Colonic mucosa (tissue), 4 donors: Measurements from ENCODE around the gene TCF12. TPM values are rescaled to one million over a fixed set of nuclear protein-coding genes. Genes with fewer than 3 reads are reported as not detected.
"Not testable (repeated sequence)": the region's sequence is repeated elsewhere in the genome, so short reads cannot be mapped to it uniquely, and the experiment has no call there.

Source experiments
- DNase-seq: peaks from one replicate; pipeline ENCODE4 v3.0.0-alpha.2; 2020
- H3K27ac ChIP-seq: fragments of 200-600 bp; one replicate; pipeline ENCODE4 v1.8.0; 2021
- H3K27me3 ChIP-seq: fragments of 200-600 bp; one replicate; pipeline ENCODE4 v1.8.0; 2021
- H3K36me3 ChIP-seq: fragments of 200-600 bp; one replicate; pipeline ENCODE4 v1.8.0; 2021
- H3K4me1 ChIP-seq: fragments of 200-600 bp; one replicate; pipeline ENCODE4 v1.8.0; 2021; ENCODE audit warnings: mild to moderate bottlenecking
- H3K4me3 ChIP-seq: fragments of 200-600 bp; one replicate; pipeline ENCODE4 v1.8.0; 2021
- H3K9ac ChIP-seq, 2 donors: one replicate each; pipeline ENCODE4 v1.7.0; 2013; ENCODE audit warnings: control low read depth in 2 of 2, low read depth in 2 of 2, low read length in 2 of 2
- H3K9me3 ChIP-seq: fragments of 200-600 bp; one replicate; pipeline ENCODE4 v1.8.0; 2021
- intact Hi-C: fragments of 100-400 bp; cut with DNase I; formaldehyde crosslinking; loops from one replicate; pipeline ENCODE4 v1.14.1; 2022
- total RNA-seq, 2 donors: library from RNA; stranded (reverse); fragmentation: NEBNext Ultra II Directional in 1 of 2; extraction: Animal tissue kit (Norgen Biotek cat#: 25700) in 1 of 2; gene quantifications; one replicate each; pipeline ENCODE4 v1.2.1, GENCODE V29; 2021
- TF ChIP-seq, protein P1 (sequence below): fragments of 200-600 bp; IDR thresholded peaks from one replicate; pipeline ENCODE4 v1.8.0; 2022; ENCODE audit warnings: antibody characterized with exemption, mild to moderate bottlenecking
- donor health status: healthy.
- donor health status: DM: no; HTN: no; CAD: no.
- donor health status: DM: no; HTN: no; CAD: no.

Gene TCF12
- total RNA-seq, 2 donors from 2014 or later, result 68.7 to 76.3 TPM

DNA sequence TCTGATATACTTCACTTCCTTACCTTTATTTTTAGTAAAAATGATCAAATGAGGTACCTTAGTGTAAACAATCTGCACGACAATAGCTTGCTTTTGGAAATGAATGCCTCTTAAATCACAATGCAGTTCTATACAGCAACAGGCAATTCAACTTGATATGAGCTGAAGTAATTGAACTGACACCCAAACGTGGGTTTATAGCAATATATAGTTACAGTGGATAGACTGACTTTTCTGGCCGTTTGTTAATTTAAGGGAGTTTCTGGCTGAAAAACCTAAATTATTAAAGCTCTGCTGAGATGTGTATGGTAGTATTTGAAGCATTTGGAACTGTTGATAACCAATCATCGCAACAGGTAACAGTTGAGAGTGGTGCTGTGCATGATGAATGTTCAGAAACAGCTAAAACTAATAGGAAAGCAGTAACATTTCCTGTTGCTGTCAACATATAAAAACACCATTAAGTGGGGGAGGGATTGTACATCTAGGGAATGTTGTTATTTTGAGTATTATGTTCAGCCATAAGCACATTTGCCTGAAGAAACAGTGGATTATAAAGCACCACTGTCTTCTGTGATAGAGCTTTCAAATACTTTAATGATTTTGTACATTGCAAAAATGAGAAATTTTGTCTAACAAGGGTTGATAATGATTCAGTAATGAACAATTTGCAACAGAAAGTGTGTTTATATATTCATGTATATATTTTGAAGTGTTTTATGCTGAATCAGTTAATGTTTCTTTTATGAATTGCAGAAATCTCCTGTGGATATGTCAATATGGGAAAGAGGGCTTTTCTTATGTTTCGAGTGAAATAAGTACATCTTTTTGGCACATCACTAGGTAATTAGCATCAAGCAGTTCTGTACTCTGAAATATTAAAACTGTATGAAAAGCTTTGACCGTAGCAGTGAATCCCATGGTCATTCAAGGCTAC is 176.1 kb downstream of the TCF12 start:
- Histone ChIP-seq H3K27me3 (no peaks in the 10 kb centered on the region), H3K9ac (no peak overlapping the region), H3K9me3 (no peaks in the 10 kb centered on the region), H3K4me3 (no peak overlapping the region), H3K36me3 (no peaks in the 10 kb centered on the region), H3K4me1 (no peaks in the 10 kb centered on the region), H3K27ac (no peak overlapping the region)
- intact Hi-C loops, result no loop called here
- DNase-seq, result no peak
- TF ChIP-seq, protein P1, sequence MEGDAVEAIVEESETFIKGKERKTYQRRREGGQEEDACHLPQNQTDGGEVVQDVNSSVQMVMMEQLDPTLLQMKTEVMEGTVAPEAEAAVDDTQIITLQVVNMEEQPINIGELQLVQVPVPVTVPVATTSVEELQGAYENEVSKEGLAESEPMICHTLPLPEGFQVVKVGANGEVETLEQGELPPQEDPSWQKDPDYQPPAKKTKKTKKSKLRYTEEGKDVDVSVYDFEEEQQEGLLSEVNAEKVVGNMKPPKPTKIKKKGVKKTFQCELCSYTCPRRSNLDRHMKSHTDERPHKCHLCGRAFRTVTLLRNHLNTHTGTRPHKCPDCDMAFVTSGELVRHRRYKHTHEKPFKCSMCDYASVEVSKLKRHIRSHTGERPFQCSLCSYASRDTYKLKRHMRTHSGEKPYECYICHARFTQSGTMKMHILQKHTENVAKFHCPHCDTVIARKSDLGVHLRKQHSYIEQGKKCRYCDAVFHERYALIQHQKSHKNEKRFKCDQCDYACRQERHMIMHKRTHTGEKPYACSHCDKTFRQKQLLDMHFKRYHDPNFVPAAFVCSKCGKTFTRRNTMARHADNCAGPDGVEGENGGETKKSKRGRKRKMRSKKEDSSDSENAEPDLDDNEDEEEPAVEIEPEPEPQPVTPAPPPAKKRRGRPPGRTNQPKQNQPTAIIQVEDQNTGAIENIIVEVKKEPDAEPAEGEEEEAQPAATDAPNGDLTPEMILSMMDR, result no peak

DNA sequence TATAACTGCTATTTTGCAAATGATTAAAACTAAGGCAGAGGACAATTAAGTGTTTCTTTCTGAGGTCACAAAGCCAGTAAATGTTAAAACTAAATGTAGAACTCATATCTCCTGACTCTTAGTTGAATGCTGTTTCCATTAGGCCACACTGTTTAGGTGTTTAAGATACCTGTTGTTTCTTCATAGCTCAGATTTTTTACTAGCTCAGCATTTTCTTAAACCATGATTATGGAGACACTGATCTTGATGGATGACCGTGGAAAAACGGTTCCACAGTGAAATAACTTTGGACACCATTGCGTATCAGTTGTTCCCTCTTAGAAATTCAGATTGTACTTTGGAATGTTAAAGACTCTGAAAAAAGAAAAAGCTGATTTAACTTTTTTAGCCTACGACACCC is 177.5 kb downstream of the TCF12 start:
- Histone ChIP-seq H3K9me3 (no peaks in the 10 kb centered on the region), H3K36me3 (no peaks in the 10 kb centered on the region), H3K4me3 (no peak overlapping the region), H3K9ac (no peak overlapping the region), H3K27me3 (no peaks in the 10 kb centered on the region), H3K27ac (no peak overlapping the region), H3K4me1 (no peaks in the 10 kb centered on the region)
- no peak for DNase-seq
- intact Hi-C loops, result no loop called here
- TF ChIP-seq, protein P1, result no peak

DNA sequence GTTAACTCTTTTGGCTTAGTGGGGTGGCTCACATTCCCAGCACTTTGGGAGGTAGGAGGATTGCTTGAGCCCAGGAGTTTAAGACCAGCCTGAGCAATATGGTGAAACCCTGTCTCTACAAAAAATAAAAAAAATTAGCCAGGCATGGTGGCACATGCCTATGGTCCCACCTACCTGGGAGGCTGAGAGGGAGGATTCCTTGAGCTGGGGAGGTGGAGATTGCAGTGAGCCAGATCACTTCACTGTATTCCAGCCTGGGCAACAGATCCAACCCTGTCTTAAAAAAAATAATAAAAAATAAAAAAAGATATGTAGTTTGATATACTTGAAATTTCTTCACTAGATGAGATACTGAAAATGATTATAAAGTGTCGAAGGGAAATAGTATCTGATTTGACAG is 178.8 kb downstream of the TCF12 start:
- no peak overlapping the region for H3K4me3 ChIP-seq
- TF ChIP-seq, protein P1, result no peak
- intact Hi-C loops, result no loop called here
- H3K4me1 ChIP-seq, result no peaks in the 10 kb centered on the region
- H3K9ac ChIP-seq, result no peak overlapping the region
- DNase-seq, result no peak
- no peaks in the 10 kb centered on the region for H3K9me3 ChIP-seq
- no peak overlapping the region for H3K27ac ChIP-seq
- no peaks in the 10 kb centered on the region for H3K36me3 ChIP-seq
- no peaks in the 10 kb centered on the region for H3K27me3 ChIP-seq

DNA sequence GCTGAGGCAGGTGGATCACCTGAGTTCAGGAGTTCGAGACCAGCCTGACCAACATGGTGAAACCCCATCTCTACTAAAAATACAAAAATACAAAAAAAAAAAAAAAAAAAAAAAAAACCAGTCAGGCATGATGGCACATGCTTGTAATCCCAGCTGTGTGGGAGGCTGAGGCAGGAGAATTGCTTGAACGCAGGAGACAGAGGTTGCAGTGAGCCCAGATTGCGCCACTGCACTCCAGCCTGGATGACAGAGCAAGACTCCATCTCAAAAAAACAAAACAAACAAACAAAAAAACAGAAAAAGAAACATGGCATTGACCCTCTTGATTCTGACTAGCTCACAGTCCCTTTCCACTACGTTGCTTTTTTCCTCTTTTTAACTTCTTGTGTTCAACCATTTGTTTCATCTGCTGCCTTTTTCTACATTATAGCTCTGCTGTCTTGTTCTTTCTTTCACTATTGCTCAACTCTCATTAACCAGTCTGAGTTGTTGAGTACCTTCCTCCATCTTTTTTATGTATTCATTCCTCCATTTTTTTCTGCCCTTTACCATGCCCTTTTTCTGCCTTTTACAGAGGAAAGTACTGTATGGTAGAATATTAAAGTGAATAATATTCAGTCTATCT is 179.6 kb downstream of the TCF12 start:
- H3K9ac ChIP-seq, H3K4me1 ChIP-seq, H3K27ac ChIP-seq, intact Hi-C loops, H3K9me3 ChIP-seq, H3K4me3 ChIP-seq, DNase-seq, H3K27me3 ChIP-seq, H3K36me3 ChIP-seq: not testable (repeated sequence)

DNA sequence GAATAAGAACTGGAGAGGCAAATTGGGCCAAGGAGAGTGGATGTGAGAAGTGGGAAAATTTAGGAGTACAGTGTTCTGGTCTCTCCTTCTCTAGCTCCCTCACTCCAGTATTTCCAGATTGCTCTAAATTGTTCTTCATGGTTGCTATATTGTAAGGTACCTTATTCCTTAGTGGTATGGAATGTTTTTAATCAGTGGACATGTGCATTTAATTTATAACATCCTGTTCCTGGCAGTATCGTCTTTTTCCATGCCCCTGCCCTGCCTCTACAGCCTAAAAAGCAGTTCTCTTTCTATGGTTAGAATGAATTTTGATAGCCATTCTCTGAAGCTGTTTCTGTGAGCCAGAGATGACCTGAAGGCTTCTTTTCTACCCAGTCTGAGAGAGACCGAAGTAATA is 180.5 kb downstream of the TCF12 start:
- TF ChIP-seq, protein P1, result no peak
- H3K36me3 ChIP-seq, result no peaks in the 10 kb centered on the region
- H3K9me3 ChIP-seq, result no peaks in the 10 kb centered on the region
- intact Hi-C loops, result no loop called here
- no peak overlapping the region for H3K27ac ChIP-seq
- DNase-seq, result no peak
- no peaks in the 10 kb centered on the region for H3K4me1 ChIP-seq
- no peak overlapping the region for H3K4me3 ChIP-seq
- no peaks in the 10 kb centered on the region for H3K27me3 ChIP-seq
- H3K9ac ChIP-seq, result no peak overlapping the region

DNA sequence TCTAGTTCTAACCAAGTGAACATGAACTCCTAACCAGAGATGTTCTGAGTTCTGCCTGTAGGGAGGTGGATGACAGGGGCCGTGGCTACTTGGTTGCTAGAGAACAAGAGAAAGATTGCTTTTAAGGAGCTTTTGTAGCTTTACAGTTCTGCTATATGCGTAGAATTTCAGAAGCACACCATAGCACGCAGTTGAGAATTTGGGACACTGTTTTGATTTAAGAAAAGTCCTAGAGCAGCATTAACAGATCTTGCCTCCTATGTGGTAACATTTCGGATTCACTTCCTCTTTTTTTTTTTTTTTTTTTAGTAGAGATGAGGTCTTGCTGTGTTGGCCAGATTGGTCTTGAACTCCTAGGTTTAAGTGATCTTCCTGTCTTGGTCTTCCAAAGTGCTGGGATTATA is 181.7 kb downstream of the TCF12 start:
- no peaks in the 10 kb centered on the region for H3K36me3 ChIP-seq
- no peak for DNase-seq
- H3K27ac ChIP-seq, result no peak overlapping the region
- no peaks in the 10 kb centered on the region for H3K9me3 ChIP-seq
- no peak overlapping the region for H3K4me3 ChIP-seq
- TF ChIP-seq, protein P1, result no peak
- no peak overlapping the region for H3K9ac ChIP-seq
- intact Hi-C loops, result no loop called here
- H3K4me1 ChIP-seq, result no peaks in the 10 kb centered on the region
- no peaks in the 10 kb centered on the region for H3K27me3 ChIP-seq
